Lower leg skin (tissue), 4 donors: ENCODE results near the gene APEH. TPM values are rescaled to one million over a fixed set of nuclear protein-coding genes. Genes with fewer than 3 reads are reported as not detected.

ENCODE experiments used
- DNase-seq, 2 donors: peaks; one replicate each; pipeline ENCODE4 v3.0.0-alpha.2; 2019; ENCODE audit warnings: low spot score in 2 of 2
- H3K4me3 ChIP-seq: fragments of 200-600 bp; sonication (generic); 2 replicates; pipeline ENCODE4 v1.5.1; 2017; ENCODE audit warnings: mild to moderate bottlenecking, low read depth; ENCODE audit not compliant: poor library complexity, severe bottlenecking
- POLR2A ChIP-seq, 2 donors: fragments of 450-650 bp; IDR thresholded peaks; one replicate each; pipeline ENCODE4 v1.6.1; 2016 to 2017; ENCODE audit warnings: antibody characterized with exemption in 2 of 2, mild to moderate bottlenecking in 1 of 2, moderate library complexity in 1 of 2
- WGBS, 2 donors: methylation state at CpG; one replicate each; pipeline ENCODE4 v1.1.5; 2018; 5-methylcytosine and 5-hydroxymethylcytosine counted together
- intact Hi-C: fragments of 100-400 bp; cut with DNase I; formaldehyde crosslinking; loops from one replicate; pipeline ENCODE4 v1.15.0; 2023; ENCODE audit warnings: low total_unique reads
- total RNA-seq, 4 donors: library from RNA; depleted of rRNA; stranded (reverse); fragments of >200 nt; gene quantifications; one replicate each; pipeline ENCODE4 v1.1.0, GENCODE V29; 2016
- TF ChIP-seq, protein P1 (sequence below), 3 donors: fragments of 450-650 bp; IDR thresholded peaks; one replicate each; pipeline ENCODE4 v1.5.1; 2016; ENCODE audit warnings: antibody characterized with exemption in 3 of 3, mild to moderate bottlenecking in 3 of 3, moderate library complexity in 2 of 3

The APEH gene
- total RNA-seq, 4 donors from 2014 or later: 73.8 to 92.4 (median 83.1) TPM

DNA sequence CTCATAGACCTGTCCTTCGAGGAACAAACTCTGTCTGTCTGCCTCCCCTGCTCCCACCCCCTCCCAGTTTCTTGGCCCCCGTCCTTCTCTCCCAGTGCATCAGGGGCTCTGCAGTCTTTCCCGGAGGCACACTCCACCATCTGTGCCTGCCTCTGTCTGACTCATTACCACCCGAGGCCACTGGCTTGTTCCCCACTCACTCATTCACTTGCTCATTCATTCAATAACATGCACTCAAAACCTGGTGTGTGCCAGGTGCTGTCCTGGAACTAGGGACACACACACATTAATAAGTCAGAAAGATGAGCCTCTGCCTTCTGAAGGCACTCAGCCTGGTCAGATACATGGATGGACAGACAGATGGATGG lies 32.9 kb downstream of the APEH start:
- intact Hi-C loops: no loop called here
- 31 to 43% methylated on average over 4 of the region's 4 CpGs for WGBS, 2 donors
- no peak for DNase-seq
- no peak overlapping the region for H3K4me3 ChIP-seq
- no peak for TF ChIP-seq POLR2A (IDR thresholded peaks at IDR 0.05)
- TF ChIP-seq, protein P1, sequence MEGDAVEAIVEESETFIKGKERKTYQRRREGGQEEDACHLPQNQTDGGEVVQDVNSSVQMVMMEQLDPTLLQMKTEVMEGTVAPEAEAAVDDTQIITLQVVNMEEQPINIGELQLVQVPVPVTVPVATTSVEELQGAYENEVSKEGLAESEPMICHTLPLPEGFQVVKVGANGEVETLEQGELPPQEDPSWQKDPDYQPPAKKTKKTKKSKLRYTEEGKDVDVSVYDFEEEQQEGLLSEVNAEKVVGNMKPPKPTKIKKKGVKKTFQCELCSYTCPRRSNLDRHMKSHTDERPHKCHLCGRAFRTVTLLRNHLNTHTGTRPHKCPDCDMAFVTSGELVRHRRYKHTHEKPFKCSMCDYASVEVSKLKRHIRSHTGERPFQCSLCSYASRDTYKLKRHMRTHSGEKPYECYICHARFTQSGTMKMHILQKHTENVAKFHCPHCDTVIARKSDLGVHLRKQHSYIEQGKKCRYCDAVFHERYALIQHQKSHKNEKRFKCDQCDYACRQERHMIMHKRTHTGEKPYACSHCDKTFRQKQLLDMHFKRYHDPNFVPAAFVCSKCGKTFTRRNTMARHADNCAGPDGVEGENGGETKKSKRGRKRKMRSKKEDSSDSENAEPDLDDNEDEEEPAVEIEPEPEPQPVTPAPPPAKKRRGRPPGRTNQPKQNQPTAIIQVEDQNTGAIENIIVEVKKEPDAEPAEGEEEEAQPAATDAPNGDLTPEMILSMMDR (IDR thresholded peaks at IDR 0.05): no peak

DNA sequence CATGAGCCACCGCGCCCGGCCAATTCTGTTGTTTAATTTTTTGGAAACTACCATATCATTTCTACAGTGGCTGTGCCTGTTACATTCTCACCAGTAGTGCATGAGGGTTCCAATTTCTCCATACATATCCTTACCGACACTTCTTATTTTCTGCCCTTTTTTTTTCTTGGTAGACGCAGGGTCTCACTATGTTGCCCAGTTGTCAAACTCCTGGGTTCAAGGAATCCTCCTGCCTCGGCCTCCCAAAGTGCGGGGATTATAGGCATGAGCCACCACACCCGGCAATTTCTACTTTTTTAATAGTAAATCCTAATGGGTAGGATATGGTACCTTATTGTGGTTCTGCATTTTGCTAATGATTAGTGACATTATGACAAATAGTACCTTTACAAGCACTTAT lies 35.7 kb downstream of the APEH start:
- intact Hi-C loops: no loop called here

DNA sequence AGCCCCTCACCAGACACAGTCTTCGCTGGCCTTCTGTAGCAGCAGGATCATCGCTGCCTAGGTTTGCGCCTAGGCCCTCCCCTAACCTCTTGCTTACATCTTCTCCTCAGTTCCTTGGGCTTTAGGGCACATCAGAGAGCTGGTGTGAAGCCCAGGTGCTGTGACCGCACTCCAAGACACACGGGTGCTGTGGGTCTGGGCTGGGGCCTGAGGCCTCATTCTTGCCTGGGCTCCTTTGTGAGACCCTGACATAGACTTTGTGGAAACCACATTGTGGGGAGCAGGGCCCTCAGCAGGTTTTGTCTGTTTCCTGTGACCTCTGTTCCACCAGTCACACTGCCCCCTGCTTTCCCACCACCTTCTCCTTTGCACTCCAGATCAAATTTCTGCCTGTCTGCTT lies 37.3 kb downstream of the APEH start:
- intact Hi-C loops: no loop called here
- WGBS, 2 donors: 86 to 87% methylated on average over 5 of the region's 5 CpGs
- TF ChIP-seq, protein P1 (IDR thresholded peaks at IDR 0.05): no peak
- TF ChIP-seq POLR2A (IDR thresholded peaks at IDR 0.05): no peak
- DNase-seq: no peak
- H3K4me3 ChIP-seq: no peak overlapping the region

More for the DNA sequence above, 35.7 kb downstream of the APEH start:
- 96 to 97% methylated on average over 8 of the region's 8 CpGs for WGBS, 2 donors
- H3K4me3 ChIP-seq: no peak overlapping the region
- TF ChIP-seq, protein P1 (IDR thresholded peaks at IDR 0.05): no peak
- TF ChIP-seq POLR2A (IDR thresholded peaks at IDR 0.05): no peak
- no peak for DNase-seq

DNA sequence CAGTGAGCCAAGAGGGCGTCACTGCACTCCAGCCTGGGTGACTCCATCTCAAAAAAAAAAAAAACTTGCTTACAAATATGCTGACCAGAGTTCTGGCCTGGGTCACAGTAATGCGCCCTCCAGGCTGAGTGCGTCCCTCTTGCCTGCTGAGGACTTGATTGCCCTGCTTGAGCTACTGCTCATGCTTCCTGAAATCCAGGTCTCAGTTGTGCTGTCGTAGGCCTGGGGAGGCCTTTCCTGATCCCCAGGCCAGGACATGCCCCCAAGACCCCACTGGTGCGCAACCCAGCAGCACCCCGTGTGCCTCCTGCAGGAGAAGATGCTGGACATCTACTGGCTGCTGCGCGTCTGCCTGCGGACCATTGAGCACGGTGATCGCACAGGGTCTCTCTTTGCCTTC lies 38.0 kb downstream of the APEH start:
- no peak overlapping the region for H3K4me3 ChIP-seq
- TF ChIP-seq, protein P1 (IDR thresholded peaks at IDR 0.05): no peak
- no peak for TF ChIP-seq POLR2A (IDR thresholded peaks at IDR 0.05)
- no peak for DNase-seq
- intact Hi-C loops: no loop called here
- WGBS, 2 donors: 94 to 96% methylated on average over 11 of the region's 11 CpGs

DNA sequence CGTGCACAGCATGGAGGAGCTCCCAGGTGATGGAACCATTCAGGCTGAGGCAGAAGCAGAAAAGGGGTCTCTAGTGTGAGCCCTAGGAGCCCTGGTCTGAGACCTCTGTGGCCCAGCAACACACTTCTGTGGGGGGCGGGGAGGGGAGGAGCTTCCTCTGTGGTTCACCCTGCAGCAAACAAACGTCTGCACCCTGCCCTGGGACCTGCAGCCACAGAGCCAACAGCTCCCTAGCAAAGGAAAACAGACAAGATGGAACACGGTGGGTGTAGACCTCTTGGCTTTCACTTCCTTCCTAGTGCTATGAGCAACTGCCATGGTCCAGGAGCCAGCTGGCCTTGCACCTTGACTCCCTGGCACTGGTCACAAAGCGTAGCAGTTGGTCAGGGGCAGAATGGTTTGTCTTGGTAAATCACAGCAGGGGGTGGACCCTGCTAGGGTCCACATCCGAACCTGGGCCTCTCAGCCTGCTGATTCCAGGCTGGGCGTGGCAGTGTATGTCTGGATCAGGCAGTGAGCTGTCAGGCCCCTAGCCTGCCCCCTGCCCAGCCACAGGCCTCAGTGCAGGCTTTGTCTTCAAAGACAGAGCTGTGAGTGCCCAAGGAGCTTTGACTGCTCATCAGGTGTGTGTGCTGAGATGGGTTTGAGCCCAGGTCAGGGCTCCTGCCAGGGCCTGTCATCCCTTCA lies 38.6 kb downstream of the APEH start:
- TF ChIP-seq, protein P1 (IDR thresholded peaks at IDR 0.05): no peak
- no peak for DNase-seq
- intact Hi-C loops: no loop called here
- WGBS, 2 donors: 67 to 73% methylated on average over 5 to 7 of the region's 7 CpGs
- no peak overlapping the region for H3K4me3 ChIP-seq
